Measurements from ENCODE around the gene MACF1. TPM values are rescaled to one million over a fixed set of nuclear protein-coding genes. Genes with fewer than 3 reads are reported as not detected.

The MACF1 gene
- total and polyA plus RNA-seq, 2 of the 13 experiments (the other 11 are each of a cell fraction or from before 2014, with no cell fraction given): 36.7 to 65.4 TPM

DNA sequence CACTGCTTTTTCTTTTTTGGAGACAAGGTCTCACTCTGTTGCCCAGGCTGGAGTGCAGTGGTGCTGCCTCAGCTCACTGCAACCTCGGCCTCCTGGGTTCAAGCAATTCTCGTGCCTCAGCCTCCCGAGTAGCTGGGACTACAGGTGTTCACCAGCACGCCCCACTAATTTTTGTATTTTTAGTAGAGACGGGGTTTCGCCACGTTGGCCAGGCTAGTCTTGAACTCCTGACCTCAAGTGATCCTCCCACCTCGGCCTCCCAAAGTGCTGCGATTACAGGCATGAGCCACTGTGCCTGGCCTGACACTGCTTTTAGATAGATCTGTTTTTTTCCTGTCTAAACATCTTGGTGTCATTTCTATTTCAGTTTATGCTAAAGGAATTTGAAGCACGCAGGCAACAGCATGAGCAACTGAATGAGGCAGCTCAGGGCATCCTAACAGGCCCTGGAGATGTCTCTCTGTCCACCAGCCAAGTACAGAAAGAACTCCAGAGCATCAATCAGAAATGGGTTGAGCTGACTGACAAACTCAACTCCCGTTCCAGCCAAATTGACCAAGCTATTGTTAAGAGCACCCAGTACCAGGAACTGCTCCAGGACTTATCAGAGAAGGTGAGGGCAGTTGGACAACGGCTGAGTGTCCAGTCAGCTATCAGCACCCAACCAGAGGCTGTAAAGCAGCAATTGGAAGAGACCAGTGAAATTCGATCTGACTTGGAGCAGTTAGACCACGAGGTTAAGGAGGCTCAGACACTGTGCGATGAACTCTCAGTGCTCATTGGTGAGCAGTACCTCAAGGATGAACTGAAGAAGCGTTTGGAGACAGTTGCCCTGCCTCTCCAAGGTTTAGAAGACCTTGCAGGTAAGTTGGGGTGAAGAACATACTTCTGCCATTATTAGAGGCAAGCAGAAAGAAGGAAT, 180.8 kb downstream of the MACF1 start (continued):
- TF ChIP-seq, protein P1, sequence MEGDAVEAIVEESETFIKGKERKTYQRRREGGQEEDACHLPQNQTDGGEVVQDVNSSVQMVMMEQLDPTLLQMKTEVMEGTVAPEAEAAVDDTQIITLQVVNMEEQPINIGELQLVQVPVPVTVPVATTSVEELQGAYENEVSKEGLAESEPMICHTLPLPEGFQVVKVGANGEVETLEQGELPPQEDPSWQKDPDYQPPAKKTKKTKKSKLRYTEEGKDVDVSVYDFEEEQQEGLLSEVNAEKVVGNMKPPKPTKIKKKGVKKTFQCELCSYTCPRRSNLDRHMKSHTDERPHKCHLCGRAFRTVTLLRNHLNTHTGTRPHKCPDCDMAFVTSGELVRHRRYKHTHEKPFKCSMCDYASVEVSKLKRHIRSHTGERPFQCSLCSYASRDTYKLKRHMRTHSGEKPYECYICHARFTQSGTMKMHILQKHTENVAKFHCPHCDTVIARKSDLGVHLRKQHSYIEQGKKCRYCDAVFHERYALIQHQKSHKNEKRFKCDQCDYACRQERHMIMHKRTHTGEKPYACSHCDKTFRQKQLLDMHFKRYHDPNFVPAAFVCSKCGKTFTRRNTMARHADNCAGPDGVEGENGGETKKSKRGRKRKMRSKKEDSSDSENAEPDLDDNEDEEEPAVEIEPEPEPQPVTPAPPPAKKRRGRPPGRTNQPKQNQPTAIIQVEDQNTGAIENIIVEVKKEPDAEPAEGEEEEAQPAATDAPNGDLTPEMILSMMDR (CRISPR knock-in tag; IDR thresholded peaks at IDR 0.05): no peak

DNA sequence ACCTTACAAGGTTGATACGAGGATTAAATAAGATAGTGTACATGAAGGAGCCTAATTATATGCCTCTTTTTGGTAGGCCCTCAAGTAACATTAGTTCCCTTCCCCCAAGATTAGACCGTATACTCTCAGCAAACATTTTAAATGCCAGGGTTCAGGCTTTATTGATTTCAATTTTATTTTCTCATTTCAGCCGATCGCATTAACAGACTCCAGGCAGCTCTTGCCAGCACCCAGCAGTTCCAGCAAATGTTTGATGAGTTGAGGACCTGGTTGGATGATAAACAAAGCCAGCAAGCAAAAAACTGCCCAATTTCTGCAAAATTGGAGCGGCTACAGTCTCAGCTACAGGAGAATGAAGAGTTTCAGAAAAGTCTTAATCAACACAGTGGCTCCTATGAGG, 182.5 kb downstream of the MACF1 start:
- Histone ChIP-seq H4K20me1 (ENCODE audit: insufficient read depth, low read length) (no peaks in the 10 kb centered on the region), H3K27ac (ENCODE audit: extremely low read length, insufficient read depth, low read length) (peak overlapping the region; percentile 39), H3K9me3 (ENCODE audit: low read length) (no peaks in the 10 kb centered on the region), H2AFZ (ENCODE audit: low read length) (no peak overlapping the region), H3K79me2 (ENCODE audit: insufficient read depth, low read length) (no peaks in the 10 kb centered on the region), H3K36me3 (replicated peaks in 1 of 2; ENCODE audit: control insufficient read depth in 1 of 2, insufficient read depth in 2 of 2, low read length in 2 of 2) (peaks cover 14 to 36% of the 10 kb centered on the region in 2 experiments), H3K4me3 (replicated peaks in 1 of 3; ENCODE audit: insufficient read depth in 1 of 3, low read depth in 2 of 3, low read length in 3 of 3) (no peak overlapping the region), H3K9ac (ENCODE audit: insufficient read depth, low read depth, low read length) (no peak overlapping the region), H3K27me3 (ENCODE audit: control insufficient read depth in 1 of 2, insufficient read depth in 2 of 2, low read length in 2 of 2) (no peaks in the 10 kb centered on the region), H3K4me2 (ENCODE audit: low read depth, low read length) (no peak overlapping the region), H3K4me1 (ENCODE audit: insufficient read depth, low read length) (peaks cover 24% of the 10 kb centered on the region)
- FAIRE-seq (no peak), ATAC-seq (no peak), DNase-seq (ENCODE audit: low spot score) (no peak)
- POLR2A ChIA-PET: interaction anchor here (0.9 to 1.1 kb wide), 3 partner anchors 21 to 24 kb away, joined by 4 to 5 read pairs (median 4); no protein-coding TSS in a partner anchor
- TF ChIP-seq, protein P2, sequence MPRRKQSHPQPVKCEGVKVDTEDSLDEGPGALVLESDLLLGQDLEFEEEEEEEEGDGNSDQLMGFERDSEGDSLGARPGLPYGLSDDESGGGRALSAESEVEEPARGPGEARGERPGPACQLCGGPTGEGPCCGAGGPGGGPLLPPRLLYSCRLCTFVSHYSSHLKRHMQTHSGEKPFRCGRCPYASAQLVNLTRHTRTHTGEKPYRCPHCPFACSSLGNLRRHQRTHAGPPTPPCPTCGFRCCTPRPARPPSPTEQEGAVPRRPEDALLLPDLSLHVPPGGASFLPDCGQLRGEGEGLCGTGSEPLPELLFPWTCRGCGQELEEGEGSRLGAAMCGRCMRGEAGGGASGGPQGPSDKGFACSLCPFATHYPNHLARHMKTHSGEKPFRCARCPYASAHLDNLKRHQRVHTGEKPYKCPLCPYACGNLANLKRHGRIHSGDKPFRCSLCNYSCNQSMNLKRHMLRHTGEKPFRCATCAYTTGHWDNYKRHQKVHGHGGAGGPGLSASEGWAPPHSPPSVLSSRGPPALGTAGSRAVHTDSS (CRISPR knock-in tag; conservative IDR thresholded peaks at IDR 0.05): no peak
- TF ChIP-seq, protein P3, sequence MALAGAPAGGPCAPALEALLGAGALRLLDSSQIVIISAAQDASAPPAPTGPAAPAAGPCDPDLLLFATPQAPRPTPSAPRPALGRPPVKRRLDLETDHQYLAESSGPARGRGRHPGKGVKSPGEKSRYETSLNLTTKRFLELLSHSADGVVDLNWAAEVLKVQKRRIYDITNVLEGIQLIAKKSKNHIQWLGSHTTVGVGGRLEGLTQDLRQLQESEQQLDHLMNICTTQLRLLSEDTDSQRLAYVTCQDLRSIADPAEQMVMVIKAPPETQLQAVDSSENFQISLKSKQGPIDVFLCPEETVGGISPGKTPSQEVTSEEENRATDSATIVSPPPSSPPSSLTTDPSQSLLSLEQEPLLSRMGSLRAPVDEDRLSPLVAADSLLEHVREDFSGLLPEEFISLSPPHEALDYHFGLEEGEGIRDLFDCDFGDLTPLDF (CRISPR knock-in tag; IDR thresholded peaks at IDR 0.05): no peak
- TF ChIP-seq EP300 (IDR thresholded peaks at IDR 0.05; ENCODE audit: low read depth in 2 of 2, low read length in 2 of 2) (no peak), EP300 (CRISPR knock-in tag; IDR thresholded peaks at IDR 0.05; ENCODE audit: borderline replicate concordance) (no peak), JUND (CRISPR knock-in tag; IDR thresholded peaks at IDR 0.05) (no peak)
- TF ChIP-seq, protein P4, sequence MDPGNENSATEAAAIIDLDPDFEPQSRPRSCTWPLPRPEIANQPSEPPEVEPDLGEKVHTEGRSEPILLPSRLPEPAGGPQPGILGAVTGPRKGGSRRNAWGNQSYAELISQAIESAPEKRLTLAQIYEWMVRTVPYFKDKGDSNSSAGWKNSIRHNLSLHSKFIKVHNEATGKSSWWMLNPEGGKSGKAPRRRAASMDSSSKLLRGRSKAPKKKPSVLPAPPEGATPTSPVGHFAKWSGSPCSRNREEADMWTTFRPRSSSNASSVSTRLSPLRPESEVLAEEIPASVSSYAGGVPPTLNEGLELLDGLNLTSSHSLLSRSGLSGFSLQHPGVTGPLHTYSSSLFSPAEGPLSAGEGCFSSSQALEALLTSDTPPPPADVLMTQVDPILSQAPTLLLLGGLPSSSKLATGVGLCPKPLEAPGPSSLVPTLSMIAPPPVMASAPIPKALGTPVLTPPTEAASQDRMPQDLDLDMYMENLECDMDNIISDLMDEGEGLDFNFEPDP (CRISPR knock-in tag; conservative IDR thresholded peaks at IDR 0.05): no peak
- TF ChIP-seq, protein P5, sequence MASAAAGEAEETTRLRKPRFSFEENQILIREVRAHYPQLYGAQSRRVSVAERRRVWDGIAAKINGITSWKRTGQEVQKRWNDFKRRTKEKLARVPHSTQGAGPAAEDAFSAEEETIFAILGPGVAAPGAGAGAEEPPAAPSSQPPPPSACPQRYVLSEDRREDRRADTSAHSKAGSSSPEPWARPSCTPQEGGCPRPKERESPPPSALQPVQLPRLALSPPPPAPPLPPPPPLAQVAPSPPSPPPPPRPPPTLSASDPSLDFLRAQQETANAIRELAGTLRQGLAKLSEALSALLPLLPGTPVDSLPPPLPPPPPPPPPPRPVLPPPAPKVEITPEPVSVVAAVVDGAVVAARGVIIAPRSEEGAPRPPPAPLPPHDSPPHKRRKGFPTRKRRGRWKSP (CRISPR knock-in tag; IDR thresholded peaks at IDR 0.05): no peak
- TF ChIP-seq, protein P6, sequence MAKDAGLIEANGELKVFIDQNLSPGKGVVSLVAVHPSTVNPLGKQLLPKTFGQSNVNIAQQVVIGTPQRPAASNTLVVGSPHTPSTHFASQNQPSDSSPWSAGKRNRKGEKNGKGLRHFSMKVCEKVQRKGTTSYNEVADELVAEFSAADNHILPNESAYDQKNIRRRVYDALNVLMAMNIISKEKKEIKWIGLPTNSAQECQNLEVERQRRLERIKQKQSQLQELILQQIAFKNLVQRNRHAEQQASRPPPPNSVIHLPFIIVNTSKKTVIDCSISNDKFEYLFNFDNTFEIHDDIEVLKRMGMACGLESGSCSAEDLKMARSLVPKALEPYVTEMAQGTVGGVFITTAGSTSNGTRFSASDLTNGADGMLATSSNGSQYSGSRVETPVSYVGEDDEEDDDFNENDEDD (CRISPR knock-in tag; IDR thresholded peaks at IDR 0.05; ENCODE audit: borderline replicate concordance): no peak
- in situ Hi-C loops (cut with HindIII; ENCODE audit: extremely low pct_ligation_motif_present, low pct_unique_long_range_greater_than_20kb): no loop called here
- intact Hi-C loops (cut with micrococcal nuclease; ENCODE audit: unreplicated experiment): no loop called here
- CTCF ChIA-PET (ENCODE audit: low intra/inter-chr PET ratio, low total read pairs): interaction anchor here (1.5 kb wide), 1 partner anchor 9 kb away, joined by 4 read pairs; no protein-coding TSS in a partner anchor
- 98% methylated on average over 5 of the region's 5 CpGs for WGBS (ENCODE audit: low lambda C conversion rate)
- BruUV-seq (replicated peaks): no TSS peak

Measured in HepG2 (cell line).